Effector memory CD4-positive, alpha-beta T cell (primary cell): Measurements from ENCODE around the gene SOX6.

Experiments
- DNase-seq, 3 donors: peaks; one replicate each; pipeline ENCODE4 v3.0.0-alpha.2; 2020
- H3K27ac ChIP-seq: 2 replicates; pipeline ENCODE4 v1.7.0; 2013; ENCODE audit warnings: mild to moderate bottlenecking, low read length, moderate library complexity; ENCODE audit not compliant: insufficient read depth, poor library complexity, severe bottlenecking
- H3K27me3 ChIP-seq: replicated peaks from 2 replicates; pipeline ENCODE4 v1.7.0; 2013; ENCODE audit warnings: mild to moderate bottlenecking, low read length; ENCODE audit not compliant: insufficient read depth, control insufficient read depth, poor library complexity, severe bottlenecking
- H3K36me3 ChIP-seq: 2 replicates; pipeline ENCODE4 v1.7.0; 2013; ENCODE audit warnings: mild to moderate bottlenecking, low read length, moderate library complexity; ENCODE audit not compliant: control insufficient read depth, insufficient read depth
- H3K4me1 ChIP-seq: 2 replicates; pipeline ENCODE4 v1.7.0; 2013; ENCODE audit warnings: low read length, mild to moderate bottlenecking; ENCODE audit not compliant: control insufficient read depth, insufficient read depth, poor library complexity, severe bottlenecking
- H3K4me3 ChIP-seq: 2 replicates; pipeline ENCODE4 v1.7.0; 2013; ENCODE audit warnings: low read length, low read depth, mild to moderate bottlenecking; ENCODE audit not compliant: insufficient read depth, poor library complexity, severe bottlenecking
- H3K9me3 ChIP-seq: 2 replicates; pipeline ENCODE4 v1.7.0; 2013; ENCODE audit warnings: mild to moderate bottlenecking, low read length, moderate library complexity; ENCODE audit not compliant: control insufficient read depth

The SOX6 gene

DNA sequence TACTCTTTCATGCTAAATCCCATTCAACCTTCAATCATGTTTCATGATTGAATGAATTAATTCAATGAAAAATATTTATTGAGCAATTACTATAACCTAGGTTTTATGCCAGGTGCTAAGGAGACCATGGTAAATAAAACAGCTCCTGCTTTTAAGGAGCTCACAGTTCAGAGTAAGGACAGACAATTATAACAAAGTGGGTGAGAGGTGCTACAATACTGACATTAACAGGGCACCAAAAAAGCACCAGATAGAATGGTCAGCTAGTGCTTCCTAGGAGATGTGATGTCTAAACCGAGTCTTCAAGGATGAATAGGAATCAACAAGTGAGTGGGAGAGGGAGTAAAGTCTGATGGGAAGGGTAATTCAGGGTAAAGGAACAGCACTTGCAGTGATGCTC lies 366.7 kb downstream of the SOX6 start:
- Histone ChIP-seq H3K9me3 (no peaks in the 10 kb centered on the region), H3K4me1 (no peaks in the 10 kb centered on the region), H3K27me3 (no peaks in the 10 kb centered on the region), H3K36me3 (no peaks in the 10 kb centered on the region), H3K4me3 (no peak overlapping the region), H3K27ac (no peak overlapping the region)
- DNase-seq, result no peak

DNA sequence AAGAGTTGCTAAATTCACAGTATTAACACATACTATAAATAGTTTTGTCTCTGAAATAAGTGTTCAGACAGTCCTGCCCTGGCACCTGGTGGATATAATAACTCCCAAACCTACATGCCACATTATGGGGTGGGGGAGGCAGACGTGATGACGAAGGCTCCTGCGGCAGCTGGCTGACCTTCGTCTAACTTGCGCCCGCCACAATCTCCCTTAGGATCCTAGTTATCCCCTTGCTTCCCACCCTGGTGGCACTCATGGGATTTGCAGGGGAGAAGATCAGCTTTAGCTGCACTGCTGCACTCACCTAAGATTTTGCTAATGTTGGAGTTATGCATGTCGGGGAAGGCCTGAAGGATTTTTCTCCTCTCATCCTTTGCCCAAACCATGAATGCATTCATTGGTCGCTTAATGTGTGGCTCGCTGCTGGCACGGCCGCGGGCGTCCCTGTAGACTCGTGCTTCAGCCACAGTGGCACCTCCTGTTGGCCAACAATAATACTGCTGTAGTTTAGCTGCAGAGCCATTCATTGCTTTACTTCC lies 367.6 kb downstream of the SOX6 start:
- Histone ChIP-seq H3K36me3 (no peaks in the 10 kb centered on the region), H3K27ac (no peak overlapping the region), H3K9me3 (no peaks in the 10 kb centered on the region), H3K27me3 (no peaks in the 10 kb centered on the region), H3K4me1 (no peaks in the 10 kb centered on the region), H3K4me3 (no peak overlapping the region)
- no peak for DNase-seq

GRCh38 chr11:15988016-15988550 lies 368.3 kb downstream of the SOX6 start:
- Histone ChIP-seq H3K36me3 (no peaks in the 10 kb centered on the region), H3K4me3 (no peak overlapping the region), H3K4me1 (no peaks in the 10 kb centered on the region), H3K27me3 (no peaks in the 10 kb centered on the region), H3K27ac (no peak overlapping the region), H3K9me3 (no peaks in the 10 kb centered on the region)
- no peak for DNase-seq

- Histone ChIP-seq H3K4me1 (no peaks in the 10 kb centered on the region), H3K9me3 (no peaks in the 10 kb centered on the region), H3K27ac (no peak overlapping the region), H3K27me3 (no peaks in the 10 kb centered on the region), H3K36me3 (no peaks in the 10 kb centered on the region), H3K4me3 (no peak overlapping the region)
- DNase-seq, result no peak
Measured at GRCh38 chr11:15987046-15987445, 369.3 kb downstream of the SOX6 start.

DNA sequence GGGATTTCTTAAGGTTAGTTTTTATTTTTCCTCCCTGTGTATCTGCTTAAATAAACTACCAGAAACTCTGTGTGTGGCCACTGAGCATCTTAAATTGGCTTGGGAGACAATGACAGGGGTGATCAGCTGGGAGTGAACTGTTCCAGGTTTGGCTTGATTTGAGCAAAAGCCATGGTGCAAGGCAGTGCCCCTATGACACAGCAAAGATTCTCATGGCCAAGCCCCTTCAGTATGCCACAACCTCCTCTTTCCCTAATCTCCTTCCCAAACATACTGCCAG lies 370.5 kb downstream of the SOX6 start:
- no peak overlapping the region for H3K4me3 ChIP-seq
- H3K27ac ChIP-seq, result no peak overlapping the region
- no peaks in the 10 kb centered on the region for H3K27me3 ChIP-seq
- H3K36me3 ChIP-seq, result no peaks in the 10 kb centered on the region
- H3K4me1 ChIP-seq, result no peaks in the 10 kb centered on the region
- DNase-seq, result no peak
- H3K9me3 ChIP-seq, result no peaks in the 10 kb centered on the region

DNA sequence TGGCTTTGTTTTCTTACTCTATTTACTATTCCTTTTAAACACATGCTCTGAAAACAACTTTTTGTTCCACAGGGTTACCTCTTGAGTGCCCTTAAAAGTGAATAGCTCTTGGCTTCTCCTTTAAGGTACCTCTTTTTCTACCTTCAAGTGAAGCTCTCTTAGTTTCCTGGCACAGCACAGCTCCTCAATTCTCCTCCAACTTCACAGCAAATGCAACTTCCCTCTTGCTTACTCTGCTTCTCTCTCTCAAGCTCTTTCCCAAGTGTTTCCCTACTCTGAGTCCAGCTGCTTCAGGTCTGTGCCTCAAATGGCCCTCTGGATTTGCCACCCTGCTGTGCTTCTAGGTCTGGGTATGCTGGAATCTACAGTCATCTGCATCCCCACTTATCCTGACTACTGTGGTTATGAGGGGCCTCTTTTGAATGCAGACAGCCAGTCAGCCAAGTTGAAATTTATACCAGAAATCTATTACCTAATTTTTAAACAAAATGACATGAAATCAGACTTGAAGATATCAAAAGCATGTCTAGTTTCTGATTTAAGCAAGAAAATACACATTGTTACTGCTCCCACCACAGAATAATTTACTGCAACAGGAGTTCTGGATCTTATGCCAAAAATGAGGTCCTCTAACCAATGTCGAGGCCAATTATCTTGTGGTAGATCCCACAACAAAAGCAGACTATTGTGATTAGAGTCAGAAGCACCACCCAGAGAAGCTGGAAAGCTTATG lies 371.1 kb downstream of the SOX6 start:
- Histone ChIP-seq H3K9me3 (no peaks in the 10 kb centered on the region), H3K36me3 (no peaks in the 10 kb centered on the region), H3K27me3 (no peaks in the 10 kb centered on the region), H3K27ac (no peak overlapping the region), H3K4me1 (no peaks in the 10 kb centered on the region), H3K4me3 (no peak overlapping the region)
- DNase-seq, result no peak

GRCh38 chr11:15981292-15981691 lies 375.1 kb downstream of the SOX6 start:
- H3K9me3 ChIP-seq, result no peaks in the 10 kb centered on the region
- H3K4me3 ChIP-seq, result no peak overlapping the region
- H3K27me3 ChIP-seq, result no peaks in the 10 kb centered on the region
- H3K4me1 ChIP-seq, result no peaks in the 10 kb centered on the region
- no peak overlapping the region for H3K27ac ChIP-seq
- no peaks in the 10 kb centered on the region for H3K36me3 ChIP-seq
- no peak for DNase-seq

GRCh38 chr11:15977116-15977515 lies 379.2 kb downstream of the SOX6 start:
- Histone ChIP-seq H3K27me3 (no peaks in the 10 kb centered on the region), H3K27ac (no peak overlapping the region), H3K9me3 (no peaks in the 10 kb centered on the region), H3K4me3 (no peak overlapping the region), H3K36me3 (no peaks in the 10 kb centered on the region), H3K4me1 (no peaks in the 10 kb centered on the region)
- no peak for DNase-seq

- DNase-seq, result no peak
- no peak overlapping the region for H3K27ac ChIP-seq
- no peaks in the 10 kb centered on the region for H3K9me3 ChIP-seq
- no peaks in the 10 kb centered on the region for H3K4me1 ChIP-seq
- no peaks in the 10 kb centered on the region for H3K36me3 ChIP-seq
- no peaks in the 10 kb centered on the region for H3K27me3 ChIP-seq
- H3K4me3 ChIP-seq, result no peak overlapping the region
Measured at GRCh38 chr11:15976433-15977045, 379.8 kb downstream of the SOX6 start.

GRCh38 chr11:15975742-15976141 lies 380.6 kb downstream of the SOX6 start:
- Histone ChIP-seq H3K9me3 (no peaks in the 10 kb centered on the region), H3K4me1 (no peaks in the 10 kb centered on the region), H3K27ac (no peak overlapping the region), H3K36me3 (no peaks in the 10 kb centered on the region), H3K27me3 (no peaks in the 10 kb centered on the region), H3K4me3 (no peak overlapping the region)
- DNase-seq, result no peak
